Umbilical cord (tissue), 2 donors: ENCODE results near the gene SEC22B. TPM values are rescaled to one million over a fixed set of nuclear protein-coding genes. Genes with fewer than 3 reads are reported as not detected.
A peak's percentile ranks its signal among the peaks of the same experiment; 100 is the strongest.
"Not testable (repeated sequence)": the region's sequence is repeated elsewhere in the genome, so short reads cannot be mapped to it uniquely, and the experiment has no call there.

Experiments
- DNase-seq: peaks from one replicate; pipeline ENCODE4 v3.0.0-alpha.2; 2015; ENCODE audit warnings: low spot score
- total RNA-seq: library from RNA; depleted of rRNA; stranded (reverse); fragments of >200 nt; gene quantifications from one replicate; pipeline ENCODE4 v1.2.3, GENCODE V29; 2014; ENCODE audit warnings: low replicate concordance; ENCODE audit not compliant: insufficient read depth

SEC22B gene
- total RNA-seq, 1 donor from 2014 or later, result 74.2 TPM

DNA sequence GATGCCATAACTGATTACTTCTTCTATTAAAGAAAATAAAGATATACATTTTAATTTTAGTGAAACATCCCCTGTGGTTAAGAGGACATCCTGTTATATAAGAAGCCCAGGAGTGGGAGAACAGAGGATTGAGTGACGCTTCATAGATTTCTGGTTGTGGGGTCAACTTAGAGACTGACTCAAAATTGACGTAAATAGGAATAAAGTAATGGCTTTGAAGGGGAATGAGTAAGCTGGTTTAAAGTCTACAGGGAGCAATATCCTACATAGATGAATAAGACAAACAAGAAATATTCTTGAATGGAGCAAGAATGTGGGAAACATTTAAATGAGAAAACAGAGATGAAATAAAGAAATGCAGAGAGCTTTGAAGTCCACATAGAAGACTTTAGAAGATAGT, 60.2 kb downstream of the SEC22B start:
- DNase-seq, result peak; percentile 37

DNA sequence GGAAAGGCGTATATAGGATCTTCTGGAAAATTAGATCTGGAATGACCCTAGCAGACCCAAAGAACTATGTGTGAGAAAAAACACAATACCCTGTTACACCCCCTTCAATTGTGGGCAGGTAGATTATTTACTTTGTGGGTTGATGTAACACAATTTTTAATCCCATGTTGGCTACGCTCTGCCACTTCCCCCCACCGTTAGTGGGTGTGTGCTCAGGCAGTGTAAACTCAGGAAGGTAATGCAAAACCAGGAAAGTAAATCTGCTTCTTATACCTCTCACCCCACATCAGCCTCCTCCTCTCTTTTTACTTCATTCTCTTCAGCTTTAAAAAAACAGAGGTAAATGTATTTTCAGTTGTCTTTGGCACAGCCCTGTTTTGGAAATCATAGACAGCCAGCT, 63.2 kb downstream of the SEC22B start:
- not testable (repeated sequence) for DNase-seq

DNA sequence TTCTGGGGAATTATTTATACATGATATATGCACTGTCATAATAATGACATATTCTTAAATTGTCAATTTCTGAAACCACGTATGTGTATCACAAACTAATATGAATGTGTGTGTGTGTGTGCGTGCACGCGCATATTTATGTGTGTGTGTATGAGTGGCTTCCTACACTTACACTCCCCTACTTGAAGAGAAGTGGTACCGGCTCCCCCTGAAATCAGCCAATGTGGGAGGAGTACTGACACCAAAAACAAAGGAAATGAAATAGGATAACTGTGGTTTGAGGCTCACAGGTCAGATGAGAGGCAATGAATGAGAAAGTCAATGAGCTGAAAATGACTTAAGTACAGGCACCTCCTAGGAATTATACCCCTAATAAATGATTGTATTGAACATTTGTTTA, 64.1 kb downstream of the SEC22B start:
- not testable (repeated sequence) for DNase-seq

DNA sequence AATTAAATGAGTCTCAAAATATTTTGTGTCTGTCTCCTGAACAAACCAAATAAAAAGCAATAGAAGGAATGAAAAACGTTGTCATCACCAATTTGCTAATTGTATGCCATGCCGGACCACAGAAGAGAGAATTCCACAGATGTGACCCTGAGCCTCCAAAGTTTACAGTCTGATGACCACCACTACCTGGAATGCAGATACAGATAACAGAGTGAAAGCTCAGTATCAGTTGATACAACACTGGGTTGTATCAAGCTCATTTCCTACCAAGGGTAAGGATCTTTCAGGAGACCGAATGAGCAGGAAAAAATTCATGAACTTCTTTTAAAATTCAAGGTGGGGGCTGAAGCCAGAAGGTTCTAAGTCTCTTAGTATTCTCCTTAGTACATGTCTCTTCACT, 64.5 kb downstream of the SEC22B start:
- DNase-seq, result not testable (repeated sequence)

DNA sequence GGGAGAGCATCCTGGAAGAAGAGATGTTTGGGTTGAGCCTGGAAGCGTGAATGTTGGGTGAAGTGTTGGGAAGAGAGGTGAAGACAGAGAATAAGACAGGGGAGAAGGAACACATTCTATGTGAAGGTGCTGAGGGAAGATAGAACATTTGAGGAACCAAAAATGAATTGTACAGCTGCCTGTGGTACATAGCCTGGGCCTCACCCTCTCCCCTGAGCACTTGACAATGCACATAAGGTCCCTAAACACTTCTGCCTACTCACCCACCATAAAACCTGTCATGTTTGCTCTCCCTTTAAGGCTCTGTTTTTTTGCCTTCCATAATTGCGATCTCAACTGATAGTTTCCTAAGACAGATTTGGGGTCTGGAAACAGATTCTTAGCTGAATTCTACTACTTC, 65.3 kb downstream of the SEC22B start:
- not testable (repeated sequence) for DNase-seq

GRCh38 chr1:120109656-120110055, 66.7 kb downstream of the SEC22B start:
- not testable (repeated sequence) for DNase-seq

DNA sequence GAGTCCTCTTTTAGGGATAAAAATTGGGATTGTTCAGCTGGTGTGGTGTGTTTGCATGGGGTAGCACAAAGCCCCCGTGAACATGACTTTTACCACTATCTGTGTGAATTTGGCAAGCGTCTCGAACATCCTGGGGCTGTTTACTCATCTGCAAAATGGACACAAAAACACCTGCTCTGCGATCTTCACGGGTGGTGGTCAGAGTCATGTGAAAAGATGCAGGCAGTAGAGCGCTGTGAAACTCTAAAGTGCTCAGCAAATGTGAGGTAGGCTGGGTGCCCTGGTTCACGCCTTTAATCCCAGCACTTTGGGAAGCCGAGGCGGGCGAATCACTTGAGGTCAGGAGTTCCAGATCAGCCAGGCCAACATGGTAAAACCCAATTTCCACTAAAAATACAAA, 67.1 kb downstream of the SEC22B start:
- not testable (repeated sequence) for DNase-seq

DNA sequence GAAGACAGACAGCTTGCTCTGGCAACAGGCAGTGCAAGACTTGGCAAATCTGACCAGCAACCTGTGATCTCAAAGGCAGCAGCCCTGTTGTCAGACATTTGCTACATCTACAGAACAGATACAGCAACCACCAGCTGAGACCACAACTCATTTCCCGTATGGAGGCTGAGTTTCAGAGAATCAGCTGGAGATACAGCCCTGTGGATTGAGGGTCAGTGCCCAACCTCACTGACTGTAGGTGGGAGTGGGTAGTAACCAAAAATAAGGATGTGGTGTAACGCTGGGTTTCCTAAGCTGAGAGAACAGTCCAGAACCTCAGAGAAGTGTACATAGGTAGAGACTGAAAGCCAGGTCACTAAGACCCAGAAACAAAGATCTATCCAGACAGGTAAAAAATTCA, 71.0 kb downstream of the SEC22B start:
- not testable (repeated sequence) for DNase-seq

GRCh38 chr1:120103768-120104167, 72.6 kb downstream of the SEC22B start:
- DNase-seq, result not testable (repeated sequence)

DNA sequence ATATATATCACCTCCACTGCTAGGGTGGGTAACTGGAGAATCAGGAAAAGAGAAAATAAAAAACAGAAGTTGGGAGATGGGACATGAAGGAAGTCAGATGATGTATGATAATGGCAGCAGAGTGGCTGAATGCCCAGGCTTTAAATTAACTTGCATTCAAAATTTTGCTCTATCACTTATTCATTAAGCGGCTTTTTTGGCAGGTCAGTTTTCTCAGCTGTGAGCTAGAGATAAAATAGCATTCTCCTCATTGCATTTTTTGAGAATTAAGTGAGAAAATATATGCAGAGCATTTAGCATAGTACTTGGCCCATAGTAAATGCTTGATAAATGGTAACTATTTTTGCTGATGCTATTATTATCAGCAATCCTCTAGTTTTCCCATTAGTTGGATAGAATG, 74.7 kb downstream of the SEC22B start:
- not testable (repeated sequence) for DNase-seq

Other genes starting within 250 kb of the SEC22B start
- 166 TPM for gene NOTCH2, start 106.9 kb downstream of the SEC22B start, total RNA-seq
- 6.0 TPM for gene NBPF8, start 238.5 kb upstream of the SEC22B start, total RNA-seq